CD14-positive monocyte (primary cell): Measurements from ENCODE around the gene TMEM141. TPM values are rescaled to one million over a fixed set of nuclear protein-coding genes. Genes with fewer than 3 reads are reported as not detected.

Experiments
- DNase-seq, 3 donors: peaks; one replicate each; pipeline ENCODE4 v3.0.0-alpha.2; 2011 to 2022
- H2AFZ ChIP-seq: 2 replicates; pipeline ENCODE4 v1.6.0; 2012; ENCODE audit warnings: mild to moderate bottlenecking, low read depth, low read length, inconsistent platforms; ENCODE audit not compliant: insufficient read depth, poor library complexity, severe bottlenecking
- H3K27ac ChIP-seq, 2 donors: 1 replicate in 1 of 2; 2 replicates in 1 of 2; pipeline ENCODE4 v1.5.1; 2012 to 2013; ENCODE audit warnings: low read length in 2 of 2, control low read depth in 1 of 2, inconsistent platforms in 1 of 2, low read depth in 1 of 2, mild to moderate bottlenecking in 1 of 2
- H3K27me3 ChIP-seq, 2 donors: one replicate each; pipeline versions ENCODE4 v1.6.0 to v1.6.1; 2011 to 2013; ENCODE audit warnings: low read length in 2 of 2; ENCODE audit not compliant: control insufficient read depth in 2 of 2, insufficient read depth in 2 of 2
- H3K36me3 ChIP-seq, 2 donors: replicated peaks in 1 of 2; 1 replicate in 1 of 2; 2 replicates in 1 of 2; pipeline versions ENCODE4 v1.5.1 to v1.6.1; 2012 to 2013; ENCODE audit warnings: low read length in 2 of 2, control low read depth in 1 of 2, inconsistent platforms in 1 of 2, mild to moderate bottlenecking in 1 of 2; ENCODE audit not compliant: insufficient read depth in 2 of 2, control insufficient read depth in 1 of 2
- H3K4me1 ChIP-seq, 2 donors: 1 replicate in 1 of 2; 2 replicates in 1 of 2; pipeline versions ENCODE4 v1.5.1 to v1.6.1; 2012 to 2013; ENCODE audit warnings: low read length in 2 of 2, control low read depth in 1 of 2, inconsistent platforms in 1 of 2, mild to moderate bottlenecking in 1 of 2, moderate library complexity in 1 of 2; ENCODE audit not compliant: insufficient read depth in 2 of 2, control insufficient read depth in 1 of 2
- H3K4me2 ChIP-seq: replicated peaks from 2 replicates; pipeline ENCODE3; 2012; ENCODE audit warnings: low read length, moderate library complexity, mild to moderate bottlenecking; ENCODE audit not compliant: poor library complexity, severe bottlenecking; ENCODE audit errors: extremely low read depth
- H3K4me3 ChIP-seq, 3 experiments: fragments of 200-600 bp in 1 of 3; sonication (generic) in 1 of 3; replicated peaks in 1 of 3; 1 replicate in 2 of 3; 2 replicates in 1 of 3; pipeline ENCODE4 v1.5.1; 2011 to 2013; ENCODE audit warnings: low read length in 3 of 3, mild to moderate bottlenecking in 3 of 3, control low read depth in 2 of 3, low read depth in 2 of 3, inconsistent platforms in 1 of 3, moderate library complexity in 1 of 3
- H3K79me2 ChIP-seq: 2 replicates; pipeline ENCODE4 v1.6.0; 2012; ENCODE audit warnings: mild to moderate bottlenecking, control low read depth, inconsistent platforms, low read length, moderate library complexity; ENCODE audit not compliant: insufficient read depth
- H3K9ac ChIP-seq: 2 replicates; pipeline ENCODE4 v1.6.0; 2017; ENCODE audit warnings: low read length, mild to moderate bottlenecking; ENCODE audit not compliant: insufficient read depth, poor library complexity, severe bottlenecking
- H3K9me3 ChIP-seq, 2 donors: replicated peaks in 1 of 2; 1 replicate in 1 of 2; 2 replicates in 1 of 2; pipeline versions ENCODE4 v1.5.1 to v1.6.1; 2012 to 2013; ENCODE audit warnings: low read length in 2 of 2, control low read depth in 1 of 2; ENCODE audit not compliant: control insufficient read depth in 1 of 2, insufficient read depth in 1 of 2
- H4K20me1 ChIP-seq: 2 replicates; pipeline ENCODE4 v1.6.0; 2012; ENCODE audit warnings: mild to moderate bottlenecking, low read length, control low read depth, moderate library complexity; ENCODE audit not compliant: insufficient read depth
- H3K27ac Mint-ChIP-seq, 7 donors: one replicate each; pipeline ENCODE4 v1.8.0; 2020; ENCODE audit warnings: mild to moderate bottlenecking in 7 of 7, mixed read lengths in 7 of 7, moderate library complexity in 6 of 7, inconsistent platforms in 2 of 7
- H3K27me3 Mint-ChIP-seq, 3 donors: one replicate each; pipeline ENCODE4 v1.8.0; 2021 to 2022; ENCODE audit warnings: low read depth in 3 of 3, mild to moderate bottlenecking in 3 of 3, mixed read lengths in 3 of 3, moderate library complexity in 3 of 3, inconsistent platforms in 1 of 3
- H3K36me3 Mint-ChIP-seq, 2 donors: one replicate each; pipeline ENCODE4 v1.8.0; 2020; ENCODE audit warnings: mixed read lengths in 2 of 2, inconsistent platforms in 1 of 2, mild to moderate bottlenecking in 1 of 2
- H3K4me1 Mint-ChIP-seq: one replicate; pipeline ENCODE4 v1.8.0; 2020; ENCODE audit warnings: mild to moderate bottlenecking, mixed read lengths
- H3K4me3 Mint-ChIP-seq, 2 donors: one replicate each; pipeline ENCODE4 v1.8.0; 2020; ENCODE audit warnings: mild to moderate bottlenecking in 2 of 2, mixed read lengths in 2 of 2, moderate library complexity in 1 of 2
- H3K9me3 Mint-ChIP-seq, 7 donors: one replicate each; pipeline ENCODE4 v1.8.0; 2020 to 2022; ENCODE audit warnings: mixed read lengths in 7 of 7, mild to moderate bottlenecking in 6 of 7, moderate library complexity in 6 of 7, inconsistent platforms in 2 of 7
- CTCF ChIP-seq: fragments of 200-600 bp; IDR thresholded peaks from one replicate; pipeline ENCODE4 v1.8.0; 2022; ENCODE audit warnings: antibody characterized with exemption, mild to moderate bottlenecking
- WGBS: methylation state at CpG from one replicate; pipeline ENCODE4 v1.1.5; 2013; ENCODE audit warnings: missing lambda C conversion rate; ENCODE audit not compliant: insufficient coverage; 5-methylcytosine and 5-hydroxymethylcytosine counted together
- intact Hi-C, 2 donors: fragments of 100-400 bp; cut with micrococcal nuclease; formaldehyde crosslinking; loops; one replicate each; pipeline versions ENCODE4 v1.15.0 to v1.15.1; 2023
- polyA plus RNA-seq, 3 donors: library from polyadenylated mRNA; depleted of rRNA in 1 of 3; unstranded in 2 of 3; stranded (reverse) in 1 of 3; fragments of 300-500 nt in 2 of 3; fragments of >200 nt in 1 of 3; fragmentation: Illumina TruSeq in 2 of 3; gene quantifications; 1 replicate in 2 of 3; 2 replicates in 1 of 3; pipeline ENCODE4 v1.2.3, GENCODE V29; 2012 to 2021

Gene TMEM141
- polyA plus RNA-seq, 3 donors: 33.1 to 47.2 (median 39.2) TPM

- Histone ChIP-seq H2AFZ (peak overlapping the region; percentile 53), H4K20me1 (peaks cover 54% of the 10 kb centered on the region), H3K4me2 (peak overlapping the region; percentile 67), H3K79me2 (peaks cover 9% of the 10 kb centered on the region), H3K27ac (no peak overlapping the region), H3K4me1 (peaks cover 6 to 15% of the 10 kb centered on the region in 2 donors), H3K9me3 (no peaks in the 10 kb centered on the region), H3K36me3 (peaks cover 23 to 43% of the 10 kb centered on the region in 2 donors), H3K4me3 (peak overlapping the region; percentile 2 to 60 (median 9)), H3K9ac (peak overlapping the region; percentile 43), H3K27me3 (peaks cover 0 to 7% of the 10 kb centered on the region in 2 donors)
- H3K4me3 Mint-ChIP-seq: peak overlapping the region; percentile 80 to 92
- no peak overlapping the region for H3K27ac Mint-ChIP-seq
- peaks cover 0 to 2% (median 0%) of the 10 kb centered on the region in 7 donors for H3K9me3 Mint-ChIP-seq
- intact Hi-C loops: no loop called here
- TF ChIP-seq CTCF: no peak
- peaks cover 45 to 68% of the 10 kb centered on the region in 2 donors for H3K36me3 Mint-ChIP-seq
- WGBS: 17% methylated on average over 83 of the region's 83 CpGs
- DNase-seq: no peak
- H3K4me1 Mint-ChIP-seq: peaks cover 9% of the 10 kb centered on the region
- peaks cover 8 to 12% (median 11%) of the 10 kb centered on the region in 3 donors for H3K27me3 Mint-ChIP-seq
Measured at GRCh38 chr9:136820971-136821825, 30.1 kb downstream of the TMEM141 start.

DNA sequence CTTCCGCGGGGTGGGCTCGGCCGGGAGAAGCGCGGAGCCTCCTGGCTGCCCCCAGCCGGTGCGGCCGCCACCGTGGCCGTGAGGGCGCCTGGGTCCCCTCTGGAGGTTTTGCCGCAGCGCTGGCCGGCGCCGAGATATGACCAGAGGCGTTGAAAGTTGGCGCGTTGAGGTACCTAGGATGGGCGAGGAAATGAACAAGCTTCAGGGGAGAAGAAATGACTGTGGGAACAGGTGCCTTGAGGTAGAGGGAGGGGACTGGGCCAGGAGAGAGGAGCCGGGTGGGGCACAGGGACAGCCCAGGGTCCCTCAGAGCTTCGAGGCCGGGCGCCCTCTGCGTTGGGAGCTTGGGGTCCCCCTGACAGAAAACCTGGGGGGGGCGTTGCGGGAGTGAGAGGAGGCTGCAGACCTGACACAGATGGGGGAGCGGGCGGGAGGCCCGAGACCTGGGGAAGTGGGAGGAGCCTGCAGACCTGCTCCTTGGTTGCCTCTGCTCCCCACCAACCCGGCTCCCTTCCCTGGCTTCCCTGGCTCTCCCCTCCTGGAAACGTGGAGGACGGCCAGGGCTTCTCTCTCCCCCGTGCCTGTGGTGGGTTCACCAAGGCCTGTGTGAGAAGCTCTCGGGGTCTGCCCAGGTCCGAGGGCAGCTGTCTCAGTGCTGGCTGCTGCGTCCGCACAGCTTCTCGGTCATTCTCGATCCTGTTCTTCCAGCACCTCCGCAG is 30.8 kb downstream of the TMEM141 start:
- Histone ChIP-seq H2AFZ (no peak overlapping the region), H3K27ac (no peak overlapping the region), H3K36me3 (peaks cover 27 to 48% of the 10 kb centered on the region in 2 donors), H3K79me2 (peaks cover 5% of the 10 kb centered on the region), H3K4me3 (peak overlapping the region in 1 of 3 experiments; percentile 60), H3K4me2 (peak overlapping the region; percentile 67), H3K9me3 (no peaks in the 10 kb centered on the region), H4K20me1 (peaks cover 54% of the 10 kb centered on the region), H3K27me3 (peaks cover 0 to 7% of the 10 kb centered on the region in 2 donors), H3K9ac (peak overlapping the region; percentile 43), H3K4me1 (peaks cover 6 to 15% of the 10 kb centered on the region in 2 donors)
- Mint-ChIP-seq H3K27ac (no peak overlapping the region), H3K36me3 (peaks cover 43 to 67% of the 10 kb centered on the region in 2 donors), H3K27me3 (peaks cover 8 to 11% (median 10%) of the 10 kb centered on the region in 3 donors), H3K4me1 (peaks cover 9% of the 10 kb centered on the region), H3K4me3 (peak overlapping the region in 1 of 2 donors; percentile 64), H3K9me3 (peaks cover 0 to 2% (median 0%) of the 10 kb centered on the region in 7 donors)
- WGBS: 76% methylated on average over 31 of the region's 42 CpGs
- intact Hi-C loops: no loop called here
- TF ChIP-seq CTCF: no peak
- no peak for DNase-seq
